ENCODE data around the gene IL4I1. TPM values are rescaled to one million over a fixed set of nuclear protein-coding genes. Genes with fewer than 3 reads are reported as not detected.

IL4I1 gene
- total RNA-seq, 1 donor from 2014 or later = 0.58 TPM

DNA sequence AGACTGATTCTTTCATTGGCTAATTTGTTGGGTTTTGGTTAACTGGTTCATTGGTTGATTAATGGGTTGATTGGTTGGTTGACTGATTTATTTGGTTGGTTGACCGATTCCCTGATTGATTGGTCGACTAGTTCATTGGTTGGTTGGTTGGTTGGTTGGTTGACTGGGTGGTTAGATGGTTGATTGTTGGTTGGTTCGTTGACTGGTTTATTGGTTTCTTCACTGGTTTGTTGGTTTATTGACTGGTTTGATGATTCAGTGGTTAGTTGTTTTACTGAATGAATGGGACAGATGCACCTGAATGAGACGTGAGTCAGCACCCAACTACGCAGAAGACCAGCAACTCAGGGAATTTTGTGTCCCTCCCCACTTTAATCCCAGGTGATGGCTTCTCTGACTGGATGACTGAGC is 35.4 kb upstream of the IL4I1 start:
- no peak for DNase-seq (ENCODE audit: extremely low spot score, unreplicated experiment)
- no peak for TF ChIP-seq CTCF (conservative IDR thresholded peaks at IDR 0.05)
- peak overlapping the region; percentile 3 for H3K4me3 Mint-ChIP-seq
- H3K27ac Mint-ChIP-seq = no peak overlapping the region
- peaks cover 4% of the 10 kb centered on the region for H3K9me3 Mint-ChIP-seq
- peaks cover 25% of the 10 kb centered on the region for H3K36me3 Mint-ChIP-seq
- H3K4me1 Mint-ChIP-seq (ENCODE audit: unreplicated experiment) = peaks cover 20% of the 10 kb centered on the region
- peaks cover 4% of the 10 kb centered on the region for H3K27me3 Mint-ChIP-seq

DNA sequence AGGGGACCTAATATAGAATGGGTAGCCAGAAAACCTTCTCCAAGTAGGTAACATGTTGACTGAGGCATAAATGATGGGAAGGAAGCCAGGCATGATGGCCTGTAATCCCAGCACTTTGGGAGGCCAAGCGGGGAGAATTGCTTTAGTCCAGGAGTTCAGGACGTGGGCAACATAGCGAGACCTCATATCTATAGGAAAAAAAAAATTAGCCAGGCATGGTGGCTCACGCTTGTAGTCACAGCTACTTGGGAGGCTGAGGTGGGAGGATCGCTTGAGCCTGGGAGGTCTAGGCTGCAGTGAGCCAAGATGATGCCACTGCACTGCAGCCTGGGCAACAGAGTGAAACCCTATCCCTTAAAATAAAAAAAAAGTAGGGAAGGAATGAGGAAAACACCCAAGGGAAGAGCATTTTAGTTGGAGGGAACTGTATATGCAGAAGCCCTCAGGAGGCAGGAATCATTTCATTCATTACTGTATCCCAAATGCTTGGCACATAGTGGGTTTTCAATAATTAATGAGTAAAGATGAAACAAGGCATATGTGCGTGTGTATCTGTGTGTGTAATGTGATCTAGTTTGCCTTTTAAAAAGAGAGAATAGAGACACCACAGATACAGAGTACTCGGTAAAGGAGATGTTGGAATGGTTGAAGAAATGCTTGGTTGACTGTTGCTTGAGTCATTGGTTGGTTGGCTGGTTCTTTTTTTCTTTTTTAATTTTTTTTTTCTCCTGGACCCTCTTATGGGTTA is 34.8 kb upstream of the IL4I1 start:
- no peak for DNase-seq (ENCODE audit: extremely low spot score, unreplicated experiment)
- Mint-ChIP-seq H3K4me1 (ENCODE audit: unreplicated experiment) (peaks cover 20% of the 10 kb centered on the region), H3K27ac (no peak overlapping the region), H3K9me3 (peaks cover 4% of the 10 kb centered on the region), H3K4me3 (peak overlapping the region; percentile 51), H3K27me3 (peaks cover 4% of the 10 kb centered on the region), H3K36me3 (peaks cover 25% of the 10 kb centered on the region)
- no peak for TF ChIP-seq CTCF (conservative IDR thresholded peaks at IDR 0.05)

- Mint-ChIP-seq H3K4me1 (ENCODE audit: unreplicated experiment) (peaks cover 20% of the 10 kb centered on the region), H3K9me3 (peaks cover 4% of the 10 kb centered on the region), H3K4me3 (peak overlapping the region; percentile 98), H3K27ac (peak overlapping the region; percentile 100), H3K36me3 (peaks cover 25% of the 10 kb centered on the region), H3K27me3 (no peaks in the 10 kb centered on the region)
- TF ChIP-seq CTCF (conservative IDR thresholded peaks at IDR 0.05) = no peak
- no peak for DNase-seq (ENCODE audit: extremely low spot score, unreplicated experiment)
These were observed 33.9 kb upstream of the IL4I1 start for GRCh38 chr19:49930483-49931011.

DNA sequence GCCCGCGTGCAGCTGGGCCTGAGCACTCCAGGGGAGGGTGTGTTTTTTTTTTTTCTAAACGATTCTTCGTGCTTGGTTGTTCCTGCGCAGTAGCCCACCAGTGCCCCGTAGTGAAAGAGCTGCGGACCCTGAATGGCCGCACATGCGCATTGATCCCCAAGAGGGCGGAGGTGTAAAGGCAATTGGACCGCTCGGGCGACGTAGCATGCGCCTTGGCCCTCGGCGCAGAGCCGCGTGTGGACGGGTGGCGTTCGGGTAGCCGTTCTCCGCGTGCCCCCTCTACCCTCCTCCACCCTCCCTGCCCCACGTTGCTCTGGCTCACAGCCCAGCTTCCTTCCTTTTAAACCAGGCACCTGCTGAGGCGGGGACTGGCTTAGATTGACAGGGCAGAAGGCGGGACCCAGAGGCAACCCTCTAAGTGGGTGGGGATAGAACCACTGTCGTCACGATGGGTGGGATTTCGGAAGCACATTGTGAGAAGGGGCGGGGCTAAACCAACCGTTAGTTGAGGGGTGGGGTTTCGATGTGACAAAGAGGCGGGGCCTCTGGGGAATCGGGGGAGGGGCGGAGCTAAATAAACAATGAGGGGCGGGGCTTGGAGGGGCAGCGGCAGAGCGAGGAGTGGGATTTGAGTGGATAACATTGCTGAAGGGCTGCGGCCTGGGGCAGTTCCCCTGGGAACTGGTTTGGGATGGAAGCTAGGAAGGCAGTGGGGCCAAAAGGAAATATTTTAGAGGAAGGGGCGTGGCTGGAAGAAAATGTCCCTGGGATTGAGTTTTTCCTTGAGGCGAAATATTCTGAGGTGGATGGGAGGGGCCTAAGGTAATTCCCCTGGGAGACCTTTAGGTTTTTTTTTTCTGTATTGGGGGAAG is 33.2 kb upstream of the IL4I1 start:
- Mint-ChIP-seq H3K36me3 (peaks cover 25% of the 10 kb centered on the region), H3K27me3 (no peaks in the 10 kb centered on the region), H3K4me3 (peak overlapping the region; percentile 98), H3K9me3 (peaks cover 4% of the 10 kb centered on the region), H3K27ac (peak overlapping the region; percentile 100), H3K4me1 (ENCODE audit: unreplicated experiment) (peaks cover 20% of the 10 kb centered on the region)
- DNase-seq (ENCODE audit: extremely low spot score, unreplicated experiment) = peak; percentile 93
- peak; percentile 39 for TF ChIP-seq CTCF (conservative IDR thresholded peaks at IDR 0.05)

- DNase-seq (ENCODE audit: extremely low spot score, unreplicated experiment) = peak; percentile 98
- peak within 1 kb of the TSS; percentile 100 for H3K27ac Mint-ChIP-seq
- peak within 1 kb of the TSS; percentile 98 for H3K4me3 Mint-ChIP-seq
- peaks cover 4% of the 10 kb centered on the region for H3K9me3 Mint-ChIP-seq
- no peaks in the 10 kb centered on the region for H3K27me3 Mint-ChIP-seq
- peaks cover 25% of the 10 kb centered on the region for H3K36me3 Mint-ChIP-seq
- peaks cover 20% of the 10 kb centered on the region for H3K4me1 Mint-ChIP-seq (ENCODE audit: unreplicated experiment)
- no peak for TF ChIP-seq CTCF (conservative IDR thresholded peaks at IDR 0.05)
These were observed 32.5 kb upstream of the IL4I1 start, which contains the start of the genes ATF5 and NUP62 for GRCh38 chr19:49929121-49929610. TSS of gene ATF5 (plus strand) at chr19:49929205. CDS start at chr19:49930851, 1,646 bp downstream. TSS of gene NUP62 (minus strand) at chr19:49929504. CDS start at chr19:49909807, 19,697 bp downstream.

Data from type B pancreatic cell (in vitro differentiated cells).